ENCODE measurements around the gene TRIM17.

- no peak for TF ChIP-seq CTCF (IDR thresholded peaks at IDR 0.05)
- TF ChIP-seq POLR2AphosphoS5 (IDR thresholded peaks at IDR 0.05) = no peak
- TF ChIP-seq POLR2A (IDR thresholded peaks at IDR 0.05) = no peak
Measured at GRCh38 chr1:228385232-228385631, 31.4 kb downstream of the TRIM17 start.

All from breast epithelium (tissue), 3 donors.